ENCODE data around the gene BLVRB. TPM values are rescaled to one million over a fixed set of nuclear protein-coding genes. Genes with fewer than 3 reads are reported as not detected.

The BLVRB gene
- polyA plus RNA-seq, 2 of the 4 experiments (the other 2 are of a cell fraction): 202 to 280 TPM

GRCh38 chr19:40446263-40446784, 19.2 kb downstream of the BLVRB start:
- ChIA-PET POLR2A (interaction anchor here (0.8 to 3.1 kb wide), 2 partner anchors 19 to 20 kb away, joined by 3 to 12 read pairs; partner anchors contain the start of genes BLVRB and SERTAD1), CTCF (interaction anchor here (0.7 to 46.6 kb wide), 4 partner anchors 18 to 154 kb away, joined by 3 to 950 read pairs (median 23); partner anchors contain the start of genes BLVRB, LTBP4, PRX and SERTAD1)
- H3K4me2 ChIP-seq: no peak overlapping the region
- FAIRE-seq: no peak
- H3K4me1 ChIP-seq: peaks cover 23% of the 10 kb centered on the region
- H3K9me3 ChIP-seq: no peaks in the 10 kb centered on the region
- WGBS (ENCODE audit: missing lambda C conversion rate): 85% methylated on average over 8 of the region's 8 CpGs
- H3K27ac ChIP-seq: no peak overlapping the region
- TF ChIP-seq GATA3 (IDR thresholded peaks at IDR 0.05; ENCODE audit: borderline replicate concordance) (no peak), REST (IDR thresholded peaks at IDR 0.05) (no peak), EHF (CRISPR knock-in tag; IDR thresholded peaks at IDR 0.05) (no peak), FOSL2 (IDR thresholded peaks at IDR 0.05) (no peak), FOSL2 (CRISPR knock-in tag; IDR thresholded peaks at IDR 0.05) (no peak), HOXB13 (CRISPR knock-in tag; IDR thresholded peaks at IDR 0.05; ENCODE audit: low read depth) (no peak)
- DNase-seq (ENCODE audit: low read depth in 1 of 2, low spot score in 1 of 2): no peak
- H3K4me3 ChIP-seq: no peak overlapping the region
- no peak for ATAC-seq

DNA sequence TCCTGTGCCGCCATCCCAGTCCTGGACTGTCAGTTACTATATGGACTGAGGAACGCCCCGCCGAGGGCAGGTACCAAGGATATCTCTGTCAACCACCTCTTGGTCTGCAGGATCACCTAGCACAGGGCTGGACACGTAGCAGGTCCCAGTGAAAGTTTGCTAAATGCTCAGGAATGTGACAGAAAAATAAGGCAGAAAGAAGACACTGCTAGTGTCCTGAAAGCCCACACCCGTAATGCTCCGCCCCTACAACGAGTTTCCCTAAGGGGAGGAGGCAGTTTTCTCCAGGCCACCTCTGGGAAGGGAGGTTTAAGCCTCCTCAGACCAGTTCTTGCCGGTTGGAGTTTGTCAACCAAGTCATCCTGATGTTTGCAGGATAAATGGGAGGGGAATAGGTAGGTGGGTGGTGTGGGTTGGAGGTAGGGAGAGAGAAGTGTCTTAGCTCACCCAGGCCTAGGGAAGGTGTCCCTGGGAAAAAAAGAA, 19.7 kb downstream of the BLVRB start:
- ChIA-PET CTCF (interaction anchor here (0.8 to 46.6 kb wide), 9 partner anchors 8 to 155 kb away, joined by 3 to 950 read pairs (median 6); partner anchors contain the start of genes BLVRB, LTBP4, PRX and SERTAD1), POLR2A (interaction anchor here (0.8 to 8.8 kb wide), 3 partner anchors 20 to 21 kb away, joined by 3 to 208 read pairs (median 12); partner anchors contain the start of genes BLVRB and SERTAD1)
- H3K4me3 ChIP-seq: no peak overlapping the region
- FAIRE-seq (no peak), ATAC-seq (no peak), DNase-seq (ENCODE audit: low read depth in 1 of 2, low spot score in 1 of 2) (peak in 1 of 2 experiments; percentile 73)
- no peak overlapping the region for H3K4me2 ChIP-seq
- peaks cover 23% of the 10 kb centered on the region for H3K4me1 ChIP-seq
- H3K27ac ChIP-seq: peak overlapping the region in 1 of 2 experiments; percentile 88; a peak in 3 of 6 replicates
- no peaks in the 10 kb centered on the region for H3K9me3 ChIP-seq
- 0 out of 2 replicates have a peak, but pooled peaks have one; percentile 26 for TF ChIP-seq HOXA7 (CRISPR knock-in tag; IDR thresholded peaks at IDR 0.05)
- no peak for TF ChIP-seq RARB (CRISPR knock-in tag; IDR thresholded peaks at IDR 0.05)
- 72% methylated on average over 9 of the region's 9 CpGs for WGBS (ENCODE audit: missing lambda C conversion rate)

- Histone ChIP-seq H3K4me2 (peak overlapping the region; percentile 95), H3K4me3 (peak overlapping the region; percentile 80), H3K27ac (peak overlapping the region; percentile 88 to 97), H3K9me3 (no peaks in the 10 kb centered on the region), H3K4me1 (peaks cover 23% of the 10 kb centered on the region)
- ChIA-PET CTCF (interaction anchor here (0.9 to 46.6 kb wide), 9 partner anchors 9 to 85 kb away, joined by 3 to 950 read pairs (median 5); partner anchors contain the start of genes BLVRB, PRX, SERTAD1 and SPTBN4), POLR2A (interaction anchor here (0.6 to 8.8 kb wide), 10 partner anchors 9 to 1309 kb away, joined by 3 to 208 read pairs (median 3); partner anchors contain the start of genes BLVRB and SERTAD1)
- ATAC-seq: no peak
- DNase-seq (ENCODE audit: low read depth in 1 of 2, low spot score in 1 of 2): no peak
- peak; percentile 28 for FAIRE-seq
- 21% methylated on average over 18 of the region's 18 CpGs for WGBS (ENCODE audit: missing lambda C conversion rate)
- no peak for TF ChIP-seq MYC (IDR thresholded peaks at IDR 0.05; ENCODE audit: borderline replicate concordance, low read length)
- no peak for TF ChIP-seq CEBPB (IDR thresholded peaks at IDR 0.05)
- TF ChIP-seq POLR2A (IDR thresholded peaks at IDR 0.05; ENCODE audit: low read length): no peak
- TF ChIP-seq MAX (IDR thresholded peaks at IDR 0.05): no peak
- no peak for TF ChIP-seq RFX5 (IDR thresholded peaks at IDR 0.05)
- peak; percentile 74 for TF ChIP-seq SMC3 (IDR thresholded peaks at IDR 0.05)
- peak; percentile 58 for TF ChIP-seq CTCF (IDR thresholded peaks at IDR 0.05)
- TF ChIP-seq, protein P1, sequence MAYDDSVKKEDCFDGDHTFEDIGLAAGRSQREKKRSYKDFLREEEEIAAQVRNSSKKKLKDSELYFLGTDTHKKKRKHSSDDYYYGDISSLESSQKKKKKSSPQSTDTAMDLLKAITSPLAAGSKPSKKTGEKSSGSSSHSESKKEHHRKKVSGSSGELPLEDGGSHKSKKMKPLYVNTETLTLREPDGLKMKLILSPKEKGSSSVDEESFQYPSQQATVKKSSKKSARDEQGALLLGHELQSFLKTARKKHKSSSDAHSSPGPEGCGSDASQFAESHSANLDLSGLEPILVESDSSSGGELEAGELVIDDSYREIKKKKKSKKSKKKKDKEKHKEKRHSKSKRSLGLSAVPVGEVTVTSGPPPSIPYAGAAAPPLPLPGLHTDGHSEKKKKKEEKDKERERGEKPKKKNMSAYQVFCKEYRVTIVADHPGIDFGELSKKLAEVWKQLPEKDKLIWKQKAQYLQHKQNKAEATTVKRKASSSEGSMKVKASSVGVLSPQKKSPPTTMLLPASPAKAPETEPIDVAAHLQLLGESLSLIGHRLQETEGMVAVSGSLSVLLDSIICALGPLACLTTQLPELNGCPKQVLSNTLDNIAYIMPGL (CRISPR knock-in tag; IDR thresholded peaks at IDR 0.05; ENCODE audit: borderline replicate concordance): 0 out of 2 replicates have a peak, but pooled peaks have one; percentile 13
- TF ChIP-seq KDM1A (IDR thresholded peaks at IDR 0.05; ENCODE audit: low read depth): no peak
- TF ChIP-seq JUN (IDR thresholded peaks at IDR 0.05): no peak
- TF ChIP-seq RNF2 (IDR thresholded peaks at IDR 0.05; ENCODE audit: borderline replicate concordance, low read depth): no peak
- TF ChIP-seq, protein P2, sequence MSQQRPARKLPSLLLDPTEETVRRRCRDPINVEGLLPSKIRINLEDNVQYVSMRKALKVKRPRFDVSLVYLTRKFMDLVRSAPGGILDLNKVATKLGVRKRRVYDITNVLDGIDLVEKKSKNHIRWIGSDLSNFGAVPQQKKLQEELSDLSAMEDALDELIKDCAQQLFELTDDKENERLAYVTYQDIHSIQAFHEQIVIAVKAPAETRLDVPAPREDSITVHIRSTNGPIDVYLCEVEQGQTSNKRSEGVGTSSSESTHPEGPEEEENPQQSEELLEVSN (IDR thresholded peaks at IDR 0.05; ENCODE audit: borderline replicate concordance, low read depth): no peak
- no peak for TF ChIP-seq FOSL2 (IDR thresholded peaks at IDR 0.05)
- peak; percentile 1; the same call in 1 of the 2 replicates for TF ChIP-seq FOSL2 (CRISPR knock-in tag; IDR thresholded peaks at IDR 0.05)
- TF ChIP-seq CBX8 (IDR thresholded peaks at IDR 0.05): no peak
- no peak for TF ChIP-seq HOXA7 (CRISPR knock-in tag; IDR thresholded peaks at IDR 0.05)
- no peak for TF ChIP-seq EHF (CRISPR knock-in tag; IDR thresholded peaks at IDR 0.05)
- TF ChIP-seq RAD21 (conservative IDR thresholded peaks at IDR 0.05 in 1 of 2, IDR thresholded peaks at IDR 0.05 in 1 of 2): peak; percentile 70 to 74
- no peak for TF ChIP-seq EP300 (IDR thresholded peaks at IDR 0.05)
- no peak for TF ChIP-seq MAZ (IDR thresholded peaks at IDR 0.05; ENCODE audit: borderline replicate concordance, low read depth, low read length)
These were observed 20.7 kb downstream of the BLVRB start for GRCh38 chr19:40444825-40445312.

All from A549 (cell line).